CD14-positive monocyte (primary cell): Measurements from ENCODE around the gene ATP11A. TPM values are rescaled to one million over a fixed set of nuclear protein-coding genes. Genes with fewer than 3 reads are reported as not detected.

Experiments used
- DNase-seq, 3 donors: peaks; one replicate each; pipeline ENCODE4 v3.0.0-alpha.2; 2011 to 2022
- H2AFZ ChIP-seq: 2 replicates; pipeline ENCODE4 v1.6.0; 2012; ENCODE audit warnings: mild to moderate bottlenecking, low read depth, low read length, inconsistent platforms; ENCODE audit not compliant: insufficient read depth, poor library complexity, severe bottlenecking
- H3K27ac ChIP-seq, 2 donors: 1 replicate in 1 of 2; 2 replicates in 1 of 2; pipeline ENCODE4 v1.5.1; 2012 to 2013; ENCODE audit warnings: low read length in 2 of 2, control low read depth in 1 of 2, inconsistent platforms in 1 of 2, low read depth in 1 of 2, mild to moderate bottlenecking in 1 of 2
- H3K27me3 ChIP-seq, 2 donors: one replicate each; pipeline versions ENCODE4 v1.6.0 to v1.6.1; 2011 to 2013; ENCODE audit warnings: low read length in 2 of 2; ENCODE audit not compliant: control insufficient read depth in 2 of 2, insufficient read depth in 2 of 2
- H3K36me3 ChIP-seq, 2 donors: replicated peaks in 1 of 2; 1 replicate in 1 of 2; 2 replicates in 1 of 2; pipeline versions ENCODE4 v1.5.1 to v1.6.1; 2012 to 2013; ENCODE audit warnings: low read length in 2 of 2, control low read depth in 1 of 2, inconsistent platforms in 1 of 2, mild to moderate bottlenecking in 1 of 2; ENCODE audit not compliant: insufficient read depth in 2 of 2, control insufficient read depth in 1 of 2
- H3K4me1 ChIP-seq, 2 donors: 1 replicate in 1 of 2; 2 replicates in 1 of 2; pipeline versions ENCODE4 v1.5.1 to v1.6.1; 2012 to 2013; ENCODE audit warnings: low read length in 2 of 2, control low read depth in 1 of 2, inconsistent platforms in 1 of 2, mild to moderate bottlenecking in 1 of 2, moderate library complexity in 1 of 2; ENCODE audit not compliant: insufficient read depth in 2 of 2, control insufficient read depth in 1 of 2
- H3K4me2 ChIP-seq: replicated peaks from 2 replicates; pipeline ENCODE3; 2012; ENCODE audit warnings: low read length, moderate library complexity, mild to moderate bottlenecking; ENCODE audit not compliant: poor library complexity, severe bottlenecking; ENCODE audit errors: extremely low read depth
- H3K4me3 ChIP-seq, 3 experiments: fragments of 200-600 bp in 1 of 3; sonication (generic) in 1 of 3; replicated peaks in 1 of 3; 1 replicate in 2 of 3; 2 replicates in 1 of 3; pipeline ENCODE4 v1.5.1; 2011 to 2013; ENCODE audit warnings: low read length in 3 of 3, mild to moderate bottlenecking in 3 of 3, control low read depth in 2 of 3, low read depth in 2 of 3, inconsistent platforms in 1 of 3, moderate library complexity in 1 of 3
- H3K79me2 ChIP-seq: 2 replicates; pipeline ENCODE4 v1.6.0; 2012; ENCODE audit warnings: mild to moderate bottlenecking, control low read depth, inconsistent platforms, low read length, moderate library complexity; ENCODE audit not compliant: insufficient read depth
- H3K9ac ChIP-seq: 2 replicates; pipeline ENCODE4 v1.6.0; 2017; ENCODE audit warnings: low read length, mild to moderate bottlenecking; ENCODE audit not compliant: insufficient read depth, poor library complexity, severe bottlenecking
- H3K9me3 ChIP-seq, 2 donors: replicated peaks in 1 of 2; 1 replicate in 1 of 2; 2 replicates in 1 of 2; pipeline versions ENCODE4 v1.5.1 to v1.6.1; 2012 to 2013; ENCODE audit warnings: low read length in 2 of 2, control low read depth in 1 of 2; ENCODE audit not compliant: control insufficient read depth in 1 of 2, insufficient read depth in 1 of 2
- H4K20me1 ChIP-seq: 2 replicates; pipeline ENCODE4 v1.6.0; 2012; ENCODE audit warnings: mild to moderate bottlenecking, low read length, control low read depth, moderate library complexity; ENCODE audit not compliant: insufficient read depth
- H3K27ac Mint-ChIP-seq, 7 donors: one replicate each; pipeline ENCODE4 v1.8.0; 2020; ENCODE audit warnings: mild to moderate bottlenecking in 7 of 7, mixed read lengths in 7 of 7, moderate library complexity in 6 of 7, inconsistent platforms in 2 of 7
- H3K27me3 Mint-ChIP-seq, 3 donors: one replicate each; pipeline ENCODE4 v1.8.0; 2021 to 2022; ENCODE audit warnings: low read depth in 3 of 3, mild to moderate bottlenecking in 3 of 3, mixed read lengths in 3 of 3, moderate library complexity in 3 of 3, inconsistent platforms in 1 of 3
- H3K36me3 Mint-ChIP-seq, 2 donors: one replicate each; pipeline ENCODE4 v1.8.0; 2020; ENCODE audit warnings: mixed read lengths in 2 of 2, inconsistent platforms in 1 of 2, mild to moderate bottlenecking in 1 of 2
- H3K4me1 Mint-ChIP-seq: one replicate; pipeline ENCODE4 v1.8.0; 2020; ENCODE audit warnings: mild to moderate bottlenecking, mixed read lengths
- H3K4me3 Mint-ChIP-seq, 2 donors: one replicate each; pipeline ENCODE4 v1.8.0; 2020; ENCODE audit warnings: mild to moderate bottlenecking in 2 of 2, mixed read lengths in 2 of 2, moderate library complexity in 1 of 2
- H3K9me3 Mint-ChIP-seq, 7 donors: one replicate each; pipeline ENCODE4 v1.8.0; 2020 to 2022; ENCODE audit warnings: mixed read lengths in 7 of 7, mild to moderate bottlenecking in 6 of 7, moderate library complexity in 6 of 7, inconsistent platforms in 2 of 7
- WGBS: methylation state at CpG from one replicate; pipeline ENCODE4 v1.1.5; 2013; ENCODE audit warnings: missing lambda C conversion rate; ENCODE audit not compliant: insufficient coverage; 5-methylcytosine and 5-hydroxymethylcytosine counted together
- intact Hi-C, 2 donors: fragments of 100-400 bp; cut with micrococcal nuclease; formaldehyde crosslinking; loops; one replicate each; pipeline versions ENCODE4 v1.15.0 to v1.15.1; 2023
- polyA plus RNA-seq, 3 donors: library from polyadenylated mRNA; depleted of rRNA in 1 of 3; unstranded in 2 of 3; stranded (reverse) in 1 of 3; fragments of 300-500 nt in 2 of 3; fragments of >200 nt in 1 of 3; fragmentation: Illumina TruSeq in 2 of 3; gene quantifications; 1 replicate in 2 of 3; 2 replicates in 1 of 3; pipeline ENCODE4 v1.2.3, GENCODE V29; 2012 to 2021
- TF ChIP-seq, protein P1 (sequence below): fragments of 200-600 bp; IDR thresholded peaks from one replicate; pipeline ENCODE4 v1.8.0; 2022; ENCODE audit warnings: antibody characterized with exemption, mild to moderate bottlenecking

ATP11A gene
- polyA plus RNA-seq, 3 donors: 7.2 to 45.4 (median 7.6) TPM

DNA sequence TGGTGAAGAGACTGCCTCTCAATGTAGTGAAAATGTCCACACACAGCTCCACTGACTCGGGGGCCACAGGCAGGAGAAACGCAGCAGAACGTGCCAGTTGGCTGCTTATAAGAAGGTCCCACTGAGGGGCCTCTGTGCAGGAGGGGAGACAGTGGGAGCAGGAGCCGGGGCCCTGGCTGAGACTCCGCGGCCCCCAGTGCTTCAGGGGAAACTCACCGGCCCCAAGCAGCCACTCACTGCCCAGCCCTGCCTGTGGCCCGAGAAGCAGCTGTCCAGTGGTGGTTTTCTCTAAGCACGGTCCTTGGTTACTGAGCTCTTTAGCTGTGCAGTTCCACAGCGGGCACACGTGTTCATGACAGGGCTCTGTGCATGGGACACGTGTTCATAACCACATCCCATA lies 187.2 kb downstream of the ATP11A start:
- Histone ChIP-seq H3K27me3 (peaks cover 0 to 2% of the 10 kb centered on the region in 2 donors), H3K79me2 (no peaks in the 10 kb centered on the region), H3K4me3 (no peak overlapping the region), H3K36me3 (peaks cover 76 to 93% of the 10 kb centered on the region in 2 donors), H4K20me1 (peaks cover 53% of the 10 kb centered on the region), H3K4me1 (no peaks in the 10 kb centered on the region), H3K27ac (no peak overlapping the region), H2AFZ (no peak overlapping the region), H3K9me3 (no peaks in the 10 kb centered on the region), H3K4me2 (no peak overlapping the region), H3K9ac (no peak overlapping the region)
- WGBS: 90% methylated on average over 11 of the region's 12 CpGs
- H3K9me3 Mint-ChIP-seq: no peaks in the 10 kb centered on the region
- intact Hi-C loops: no loop called here
- TF ChIP-seq, protein P1, sequence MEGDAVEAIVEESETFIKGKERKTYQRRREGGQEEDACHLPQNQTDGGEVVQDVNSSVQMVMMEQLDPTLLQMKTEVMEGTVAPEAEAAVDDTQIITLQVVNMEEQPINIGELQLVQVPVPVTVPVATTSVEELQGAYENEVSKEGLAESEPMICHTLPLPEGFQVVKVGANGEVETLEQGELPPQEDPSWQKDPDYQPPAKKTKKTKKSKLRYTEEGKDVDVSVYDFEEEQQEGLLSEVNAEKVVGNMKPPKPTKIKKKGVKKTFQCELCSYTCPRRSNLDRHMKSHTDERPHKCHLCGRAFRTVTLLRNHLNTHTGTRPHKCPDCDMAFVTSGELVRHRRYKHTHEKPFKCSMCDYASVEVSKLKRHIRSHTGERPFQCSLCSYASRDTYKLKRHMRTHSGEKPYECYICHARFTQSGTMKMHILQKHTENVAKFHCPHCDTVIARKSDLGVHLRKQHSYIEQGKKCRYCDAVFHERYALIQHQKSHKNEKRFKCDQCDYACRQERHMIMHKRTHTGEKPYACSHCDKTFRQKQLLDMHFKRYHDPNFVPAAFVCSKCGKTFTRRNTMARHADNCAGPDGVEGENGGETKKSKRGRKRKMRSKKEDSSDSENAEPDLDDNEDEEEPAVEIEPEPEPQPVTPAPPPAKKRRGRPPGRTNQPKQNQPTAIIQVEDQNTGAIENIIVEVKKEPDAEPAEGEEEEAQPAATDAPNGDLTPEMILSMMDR: no peak
- H3K4me1 Mint-ChIP-seq: peaks cover 19% of the 10 kb centered on the region
- peaks cover 5 to 12% (median 10%) of the 10 kb centered on the region in 3 donors for H3K27me3 Mint-ChIP-seq
- DNase-seq: no peak
- H3K36me3 Mint-ChIP-seq: peaks cover 79 to 87% of the 10 kb centered on the region in 2 donors
- H3K4me3 Mint-ChIP-seq: no peak overlapping the region
- peak overlapping the region in 1 of 7 donors; percentile 69 for H3K27ac Mint-ChIP-seq

DNA sequence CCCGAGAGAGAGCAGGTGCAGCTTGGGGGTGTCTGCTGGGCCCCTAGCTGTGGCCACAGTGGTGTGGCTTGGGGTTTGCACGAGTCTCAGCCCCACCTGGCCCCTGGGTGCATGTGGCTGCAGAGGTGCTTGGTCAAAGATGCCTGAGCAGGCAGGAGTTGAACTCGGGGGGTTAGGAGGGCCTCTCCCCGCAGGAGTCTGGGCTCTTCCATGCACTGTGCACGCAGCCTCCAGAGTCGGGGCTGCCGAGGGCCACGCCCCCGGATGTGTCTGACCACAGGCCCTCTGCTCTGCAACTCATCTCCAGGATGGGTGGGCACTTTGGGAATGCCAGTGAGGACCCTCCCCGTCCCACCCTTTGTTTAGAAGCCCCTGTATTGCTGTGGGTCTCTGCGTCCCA lies 187.7 kb downstream of the ATP11A start:
- no peak overlapping the region for H3K27ac Mint-ChIP-seq
- TF ChIP-seq, protein P1: no peak
- H3K27me3 Mint-ChIP-seq: peaks cover 2 to 7% (median 5%) of the 10 kb centered on the region in 3 donors
- no peak for DNase-seq
- H2AFZ ChIP-seq: no peak overlapping the region
- peaks cover 79 to 93% of the 10 kb centered on the region in 2 donors for H3K36me3 ChIP-seq
- H3K36me3 Mint-ChIP-seq: peaks cover 82 to 89% of the 10 kb centered on the region in 2 donors
- no peak overlapping the region for H3K27ac ChIP-seq
- 90% methylated on average over 9 of the region's 11 CpGs for WGBS
- no peak overlapping the region for H3K9ac ChIP-seq
- peaks cover 18% of the 10 kb centered on the region for H3K4me1 Mint-ChIP-seq
- no peak overlapping the region for H3K4me3 ChIP-seq
- no peaks in the 10 kb centered on the region for H3K4me1 ChIP-seq
- H3K9me3 ChIP-seq: no peaks in the 10 kb centered on the region
- H3K27me3 ChIP-seq: no peaks in the 10 kb centered on the region
- H3K79me2 ChIP-seq: no peaks in the 10 kb centered on the region
- no peaks in the 10 kb centered on the region for H3K9me3 Mint-ChIP-seq
- intact Hi-C loops: no loop called here
- H3K4me2 ChIP-seq: no peak overlapping the region
- H3K4me3 Mint-ChIP-seq: no peak overlapping the region
- H4K20me1 ChIP-seq: peaks cover 57% of the 10 kb centered on the region
